D341Med (cell line): Measurements from ENCODE around the gene EVI5.
"Not testable (repeated sequence)": the region's sequence is repeated elsewhere in the genome, so short reads cannot be mapped to it uniquely, and the experiment has no call there.

Experiments used
- DNase-seq: peaks from one replicate; pipeline ENCODE4 v3.0.0; 2012; ENCODE audit warnings: low spot score

EVI5 gene

GRCh38 chr1:92571578-92571977 lies 213.3 kb downstream of the EVI5 start:
- DNase-seq = no peak

- no peak for DNase-seq
These were observed 217.6 kb downstream of the EVI5 start for GRCh38 chr1:92567211-92567868.

- DNase-seq = no peak
These were observed 221.3 kb downstream of the EVI5 start for GRCh38 chr1:92563457-92564216.

- no peak for DNase-seq
These were observed 228.6 kb downstream of the EVI5 start for GRCh38 chr1:92556350-92556749.

GRCh38 chr1:92554216-92554615 lies 230.7 kb downstream of the EVI5 start:
- DNase-seq = no peak

GRCh38 chr1:92551916-92552315 lies 233.0 kb downstream of the EVI5 start:
- DNase-seq = no peak

GRCh38 chr1:92544756-92545165 lies 240.1 kb downstream of the EVI5 start:
- DNase-seq = no peak

- DNase-seq = no peak
These were observed 241.5 kb downstream of the EVI5 start for GRCh38 chr1:92543131-92544055.

- DNase-seq = no peak
These were observed 246.4 kb downstream of the EVI5 start for GRCh38 chr1:92538413-92539061.

- no peak for DNase-seq
These were observed 246.9 kb downstream of the EVI5 start for GRCh38 chr1:92538048-92538412.

GRCh38 chr1:92536980-92537884 lies 247.7 kb downstream of the EVI5 start:
- no peak for DNase-seq

GRCh38 chr1:92536211-92536979 lies 248.5 kb downstream of the EVI5 start:
- no peak for DNase-seq

GRCh38 chr1:92532371-92532770 lies 252.5 kb downstream of the EVI5 start:
- DNase-seq = not testable (repeated sequence)

GRCh38 chr1:92531939-92532338 lies 253.0 kb downstream of the EVI5 start:
- DNase-seq = not testable (repeated sequence)

- no peak for DNase-seq
These were observed 257.2 kb downstream of the EVI5 start for GRCh38 chr1:92527670-92528069.

GRCh38 chr1:92524944-92525590 lies 259.8 kb downstream of the EVI5 start:
- DNase-seq = not testable (repeated sequence)

GRCh38 chr1:92519043-92519442 lies 265.9 kb downstream of the EVI5 start:
- DNase-seq = no peak

- DNase-seq = no peak
These were observed 268.3 kb downstream of the EVI5 start for GRCh38 chr1:92516574-92516973.

- DNase-seq = no peak
These were observed 269.1 kb downstream of the EVI5 start for GRCh38 chr1:92515796-92516201.

- DNase-seq = no peak
These were observed 273.4 kb downstream of the EVI5 start for GRCh38 chr1:92511541-92511940.
